ENCODE results near the gene PARN.

PARN gene

GRCh38 chr16:14531101-14531500 lies 99.0 kb downstream of the PARN start:
- TF ChIP-seq FOXP2 (optimal IDR thresholded peaks at IDR 0.05; ENCODE audit: control extremely low read depth, extremely low read length, insufficient read depth) = no peak
- TF ChIP-seq POLR2AphosphoS5 (IDR thresholded peaks at IDR 0.05; ENCODE audit: borderline replicate concordance, low read depth, low read length) = no peak
- TF ChIP-seq EZH2 (IDR thresholded peaks at IDR 0.05) = no peak
- no peak for DNase-seq (ENCODE audit: low read depth, low spot score)
- no peak overlapping the region for H3K27ac ChIP-seq
- no peaks in the 10 kb centered on the region for H3K9me3 ChIP-seq (ENCODE audit: low read depth, low read length)
- H3K9ac ChIP-seq (ENCODE audit: insufficient read length) = no peak overlapping the region
- no peaks in the 10 kb centered on the region for H3K36me3 ChIP-seq (ENCODE audit: insufficient read depth, low read length)
- no peak overlapping the region for H3K4me3 ChIP-seq

- DNase-seq (ENCODE audit: low read depth, low spot score) = no peak
- Histone ChIP-seq H3K4me3 (no peak overlapping the region), H3K9ac (ENCODE audit: insufficient read length) (no peak overlapping the region), H3K27ac (no peak overlapping the region), H3K36me3 (ENCODE audit: insufficient read depth, low read length) (no peaks in the 10 kb centered on the region), H3K9me3 (ENCODE audit: low read depth, low read length) (no peaks in the 10 kb centered on the region)
- TF ChIP-seq POLR2AphosphoS5 (IDR thresholded peaks at IDR 0.05; ENCODE audit: borderline replicate concordance, low read depth, low read length) = no peak
- TF ChIP-seq FOXP2 (optimal IDR thresholded peaks at IDR 0.05; ENCODE audit: control extremely low read depth, extremely low read length, insufficient read depth) = no peak
- no peak for TF ChIP-seq EZH2 (IDR thresholded peaks at IDR 0.05)
Observed at GRCh38 chr16:14530046-14530445, 100.0 kb downstream of the PARN start.

- Histone ChIP-seq H3K27ac (no peak overlapping the region), H3K4me3 (peak overlapping the region; percentile 47; the same call in 1 of the 2 replicates), H3K36me3 (ENCODE audit: insufficient read depth, low read length) (no peaks in the 10 kb centered on the region), H3K9ac (ENCODE audit: insufficient read length) (no peak overlapping the region), H3K9me3 (ENCODE audit: low read depth, low read length) (no peaks in the 10 kb centered on the region)
- TF ChIP-seq EZH2 (IDR thresholded peaks at IDR 0.05) (no peak), FOXP2 (optimal IDR thresholded peaks at IDR 0.05; ENCODE audit: control extremely low read depth, extremely low read length, insufficient read depth) (no peak), POLR2AphosphoS5 (IDR thresholded peaks at IDR 0.05; ENCODE audit: borderline replicate concordance, low read depth, low read length) (no peak)
- peak; percentile 59 for DNase-seq (ENCODE audit: low read depth, low spot score)
Observed at GRCh38 chr16:14529010-14529669, 100.9 kb downstream of the PARN start.

- no peak for TF ChIP-seq FOXP2 (optimal IDR thresholded peaks at IDR 0.05; ENCODE audit: control extremely low read depth, extremely low read length, insufficient read depth)
- no peak for TF ChIP-seq EZH2 (IDR thresholded peaks at IDR 0.05)
- TF ChIP-seq POLR2AphosphoS5 (IDR thresholded peaks at IDR 0.05; ENCODE audit: borderline replicate concordance, low read depth, low read length) = no peak
- Histone ChIP-seq H3K4me3 (no peak overlapping the region), H3K36me3 (ENCODE audit: insufficient read depth, low read length) (no peaks in the 10 kb centered on the region), H3K27ac (no peak overlapping the region), H3K9ac (ENCODE audit: insufficient read length) (no peak overlapping the region), H3K9me3 (ENCODE audit: low read depth, low read length) (no peaks in the 10 kb centered on the region)
- DNase-seq (ENCODE audit: low read depth, low spot score) = no peak
Observed at GRCh38 chr16:14528306-14528705, 101.8 kb downstream of the PARN start.

GRCh38 chr16:14527411-14528044 lies 102.5 kb downstream of the PARN start:
- no peak for TF ChIP-seq POLR2AphosphoS5 (IDR thresholded peaks at IDR 0.05; ENCODE audit: borderline replicate concordance, low read depth, low read length)
- no peak for TF ChIP-seq EZH2 (IDR thresholded peaks at IDR 0.05)
- TF ChIP-seq FOXP2 (optimal IDR thresholded peaks at IDR 0.05; ENCODE audit: control extremely low read depth, extremely low read length, insufficient read depth) = no peak
- DNase-seq (ENCODE audit: low read depth, low spot score) = no peak
- H3K4me3 ChIP-seq = no peak overlapping the region
- no peaks in the 10 kb centered on the region for H3K36me3 ChIP-seq (ENCODE audit: insufficient read depth, low read length)
- no peak overlapping the region for H3K27ac ChIP-seq
- H3K9ac ChIP-seq (ENCODE audit: insufficient read length) = no peak overlapping the region
- no peaks in the 10 kb centered on the region for H3K9me3 ChIP-seq (ENCODE audit: low read depth, low read length)

GRCh38 chr16:14525596-14525995 lies 104.5 kb downstream of the PARN start:
- TF ChIP-seq POLR2AphosphoS5 (IDR thresholded peaks at IDR 0.05; ENCODE audit: borderline replicate concordance, low read depth, low read length) (no peak), FOXP2 (optimal IDR thresholded peaks at IDR 0.05; ENCODE audit: control extremely low read depth, extremely low read length, insufficient read depth) (no peak), EZH2 (IDR thresholded peaks at IDR 0.05) (no peak)
- no peak overlapping the region for H3K27ac ChIP-seq
- no peaks in the 10 kb centered on the region for H3K36me3 ChIP-seq (ENCODE audit: insufficient read depth, low read length)
- H3K9ac ChIP-seq (ENCODE audit: insufficient read length) = no peak overlapping the region
- H3K9me3 ChIP-seq (ENCODE audit: low read depth, low read length) = no peaks in the 10 kb centered on the region
- H3K4me3 ChIP-seq = no peak overlapping the region
- no peak for DNase-seq (ENCODE audit: low read depth, low spot score)

- TF ChIP-seq FOXP2 (optimal IDR thresholded peaks at IDR 0.05; ENCODE audit: control extremely low read depth, extremely low read length, insufficient read depth) (no peak), POLR2AphosphoS5 (IDR thresholded peaks at IDR 0.05; ENCODE audit: borderline replicate concordance, low read depth, low read length) (no peak), EZH2 (IDR thresholded peaks at IDR 0.05) (no peak)
- H3K36me3 ChIP-seq (ENCODE audit: insufficient read depth, low read length) = no peaks in the 10 kb centered on the region
- H3K4me3 ChIP-seq = no peak overlapping the region
- no peaks in the 10 kb centered on the region for H3K9me3 ChIP-seq (ENCODE audit: low read depth, low read length)
- H3K9ac ChIP-seq (ENCODE audit: insufficient read length) = no peak overlapping the region
- no peak overlapping the region for H3K27ac ChIP-seq
- DNase-seq (ENCODE audit: low read depth, low spot score) = no peak
Observed at GRCh38 chr16:14524979-14525378, 105.1 kb downstream of the PARN start.

GRCh38 chr16:14523632-14524031 lies 106.4 kb downstream of the PARN start:
- TF ChIP-seq EZH2 (IDR thresholded peaks at IDR 0.05) (no peak), FOXP2 (optimal IDR thresholded peaks at IDR 0.05; ENCODE audit: control extremely low read depth, extremely low read length, insufficient read depth) (no peak), POLR2AphosphoS5 (IDR thresholded peaks at IDR 0.05; ENCODE audit: borderline replicate concordance, low read depth, low read length) (no peak)
- DNase-seq (ENCODE audit: low read depth, low spot score) = no peak
- Histone ChIP-seq H3K9ac (ENCODE audit: insufficient read length) (no peak overlapping the region), H3K27ac (no peak overlapping the region), H3K4me3 (no peak overlapping the region), H3K9me3 (ENCODE audit: low read depth, low read length) (no peaks in the 10 kb centered on the region), H3K36me3 (ENCODE audit: insufficient read depth, low read length) (no peaks in the 10 kb centered on the region)
